Omental fat pad (tissue), 4 donors: Measurements from ENCODE around the gene TAF11L9. TPM values are rescaled to one million over a fixed set of nuclear protein-coding genes. Genes with fewer than 3 reads are reported as not detected.
"Not testable (repeated sequence)": the region's sequence is repeated elsewhere in the genome, so short reads cannot be mapped to it uniquely, and the experiment has no call there.

ENCODE experiments used
- ATAC-seq: fragments of 150-250 bp; one replicate; pipeline ENCODE4 v1.9.1; 2016; ENCODE audit warnings: mild to moderate bottlenecking, moderate library complexity; ENCODE audit not compliant: low FRiP score
- DNase-seq: peaks from one replicate; pipeline ENCODE4 v3.0.0-alpha.2; 2019; ENCODE audit warnings: low spot score
- small RNA-seq: library from RNA; depleted of rRNA; stranded (forward); fragments of <200 nt; gene quantifications from one replicate; pipeline ENCODE3, GENCODE V24; 2016
- total RNA-seq, 4 donors: library from RNA; depleted of rRNA; stranded (reverse); fragments of >200 nt; gene quantifications; one replicate each; pipeline ENCODE4 v1.1.0, GENCODE V29; 2016
- TF ChIP-seq, protein P1 (sequence below), 3 donors: fragments of 450-650 bp; IDR thresholded peaks; one replicate each; pipeline ENCODE4 v1.5.1; 2016 to 2017; ENCODE audit warnings: antibody characterized with exemption in 3 of 3, mild to moderate bottlenecking in 3 of 3, moderate library complexity in 2 of 3

The TAF11L9 gene
- total RNA-seq, 4 donors from 2014 or later = not detected

DNA sequence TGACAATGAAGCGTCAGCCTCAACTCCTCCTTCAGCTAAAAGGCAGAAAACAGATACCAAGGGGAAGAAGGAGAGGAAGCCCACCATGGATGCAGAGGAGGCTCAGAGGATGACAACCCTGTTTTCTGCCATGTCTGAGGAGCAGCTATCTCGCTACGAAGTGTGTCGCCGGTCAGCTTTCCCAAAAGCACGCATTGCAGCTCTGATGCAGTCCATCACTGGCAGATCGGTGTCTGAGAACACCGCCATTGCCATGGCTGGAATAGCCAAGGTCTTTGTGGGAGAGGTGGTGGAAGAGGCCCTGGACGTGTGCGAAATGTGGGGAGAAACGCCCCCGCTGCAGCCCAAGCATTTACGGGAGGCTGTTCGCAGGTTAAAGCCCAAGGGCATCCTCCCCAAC, 10.8 kb upstream of the TAF11L9 start:
- DNase-seq (no peak), ATAC-seq (no peak)
- TF ChIP-seq, protein P1, sequence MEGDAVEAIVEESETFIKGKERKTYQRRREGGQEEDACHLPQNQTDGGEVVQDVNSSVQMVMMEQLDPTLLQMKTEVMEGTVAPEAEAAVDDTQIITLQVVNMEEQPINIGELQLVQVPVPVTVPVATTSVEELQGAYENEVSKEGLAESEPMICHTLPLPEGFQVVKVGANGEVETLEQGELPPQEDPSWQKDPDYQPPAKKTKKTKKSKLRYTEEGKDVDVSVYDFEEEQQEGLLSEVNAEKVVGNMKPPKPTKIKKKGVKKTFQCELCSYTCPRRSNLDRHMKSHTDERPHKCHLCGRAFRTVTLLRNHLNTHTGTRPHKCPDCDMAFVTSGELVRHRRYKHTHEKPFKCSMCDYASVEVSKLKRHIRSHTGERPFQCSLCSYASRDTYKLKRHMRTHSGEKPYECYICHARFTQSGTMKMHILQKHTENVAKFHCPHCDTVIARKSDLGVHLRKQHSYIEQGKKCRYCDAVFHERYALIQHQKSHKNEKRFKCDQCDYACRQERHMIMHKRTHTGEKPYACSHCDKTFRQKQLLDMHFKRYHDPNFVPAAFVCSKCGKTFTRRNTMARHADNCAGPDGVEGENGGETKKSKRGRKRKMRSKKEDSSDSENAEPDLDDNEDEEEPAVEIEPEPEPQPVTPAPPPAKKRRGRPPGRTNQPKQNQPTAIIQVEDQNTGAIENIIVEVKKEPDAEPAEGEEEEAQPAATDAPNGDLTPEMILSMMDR (IDR thresholded peaks at IDR 0.05) = no peak

DNA sequence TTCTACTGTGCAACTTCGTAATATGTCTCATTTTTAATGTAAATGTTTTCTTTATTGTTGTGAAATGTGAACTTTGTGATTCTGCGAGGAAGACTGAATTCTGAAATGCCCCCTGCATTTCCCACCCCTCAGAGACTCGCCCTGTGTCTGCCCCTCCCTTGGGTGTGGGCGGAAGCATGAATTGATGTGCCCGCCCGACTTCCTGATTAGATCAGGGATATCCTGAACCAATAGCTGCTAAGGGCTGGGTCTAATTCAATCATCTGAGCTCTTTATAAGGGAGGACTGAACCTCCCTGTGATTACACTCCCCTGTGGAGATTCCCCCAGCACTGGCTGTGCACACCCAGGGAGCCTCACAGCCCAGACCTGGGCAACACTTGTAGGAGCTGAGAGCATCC, 9.7 kb upstream of the TAF11L9 start, which contains the start of gene TAF11L11:
TAF11L11 (plus strand) TSS at position 304 of the 400 bp plus-strand sequence.
- DNase-seq = not testable (repeated sequence)

DNA sequence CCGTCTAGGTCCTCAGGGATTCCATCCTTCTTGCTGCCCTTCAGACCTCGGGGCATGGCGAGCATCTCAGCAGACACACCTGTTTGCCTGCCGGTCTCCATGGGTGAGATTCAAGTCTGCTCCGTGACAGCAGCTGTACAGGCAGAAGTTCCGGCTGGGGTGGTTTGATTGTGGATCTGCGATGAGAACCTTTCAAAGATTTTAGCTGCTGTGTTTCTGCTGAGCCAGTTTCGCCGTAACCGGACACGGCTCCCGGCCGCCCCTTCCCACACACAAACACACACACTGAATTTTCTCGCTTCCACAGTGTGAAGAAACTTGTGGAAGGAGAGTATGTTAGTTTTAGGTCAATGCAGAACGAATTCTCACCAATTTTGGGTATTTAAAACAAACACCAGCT, 3.5 kb upstream of the TAF11L9 start, which contains the start of gene TAF11L10:
TAF11L10 (minus strand) TSS at position 101 of the 400 bp plus-strand sequence.
- not testable (repeated sequence) for ATAC-seq

More for the DNA sequence above, 9.7 kb upstream of the TAF11L9 start, which contains the start of gene TAF11L11:
- ATAC-seq = not testable (repeated sequence)

DNA sequence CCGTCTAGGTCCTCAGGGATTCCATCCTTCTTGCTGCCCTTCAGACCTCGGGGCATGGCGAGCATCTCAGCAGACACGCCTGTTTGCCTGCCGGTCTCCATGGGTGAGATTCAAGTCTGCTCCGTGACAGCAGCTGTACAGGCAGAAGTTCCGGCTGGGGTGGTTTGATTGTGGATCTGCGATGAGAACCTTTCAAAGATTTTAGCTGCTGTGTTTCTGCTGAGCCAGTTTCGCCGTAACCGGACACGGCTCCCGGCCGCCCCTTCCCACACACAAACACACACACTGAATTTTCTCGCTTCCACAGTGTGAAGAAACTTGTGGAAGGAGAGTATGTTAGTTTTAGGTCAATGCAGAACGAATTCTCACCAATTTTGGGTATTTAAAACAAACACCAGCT, 3.3 kb downstream of the TAF11L9 start, which contains the start of gene TAF11L8:
TAF11L8 (minus strand) TSS at position 101 of the 400 bp plus-strand sequence.
- not testable (repeated sequence) for ATAC-seq

More for the DNA sequence above, 3.5 kb upstream of the TAF11L9 start, which contains the start of gene TAF11L10:
- not testable (repeated sequence) for DNase-seq

DNA sequence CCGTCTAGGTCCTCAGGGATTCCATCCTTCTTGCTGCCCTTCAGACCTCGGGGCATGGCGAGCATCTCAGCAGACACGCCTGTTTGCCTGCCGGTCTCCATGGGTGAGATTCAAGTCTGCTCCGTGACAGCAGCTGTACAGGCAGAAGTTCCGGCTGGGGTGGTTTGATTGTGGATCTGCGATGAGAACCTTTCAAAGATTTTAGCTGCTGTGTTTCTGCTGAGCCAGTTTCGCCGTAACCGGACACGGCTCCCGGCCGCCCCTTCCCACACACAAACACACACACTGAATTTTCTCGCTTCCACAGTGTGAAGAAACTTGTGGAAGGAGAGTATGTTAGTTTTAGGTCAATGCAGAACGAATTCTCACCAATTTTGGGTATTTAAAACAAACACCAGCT, 8.5 kb downstream of the TAF11L9 start, which contains the start of gene TAF11L7:
TAF11L7 (minus strand) TSS at position 101 of the 400 bp plus-strand sequence.
- not testable (repeated sequence) for ATAC-seq, DNase-seq

More for the DNA sequence above, 3.3 kb downstream of the TAF11L9 start, which contains the start of gene TAF11L8:
- DNase-seq = not testable (repeated sequence)

Small RNA genes lying within 50 kb of the gene (small RNA-seq; reads per million reads assigned to genes)
- gene AC233724.3 (not detected), gene AC233724.4 (not detected), gene AC233724.6 (not detected), gene AC233724.7 (not detected)

Other genes starting within 250 kb of the TAF11L9 start
- gene TAF11L2, start 96.2 kb downstream of the TAF11L9 start, total RNA-seq = not detected
- gene TAF11L3, start 76.0 kb downstream of the TAF11L9 start, total RNA-seq = not detected
- not detected for gene TAF11L4, start 72.6 kb downstream of the TAF11L9 start, total RNA-seq
- not detected for gene TAF11L5, start 69.2 kb downstream of the TAF11L9 start, total RNA-seq
- not detected for gene TAF11L6, start 65.7 kb downstream of the TAF11L9 start, total RNA-seq
- not detected for gene TAF11L7, start 8.6 kb downstream of the TAF11L9 start, total RNA-seq
- gene TAF11L8, start 3.4 kb downstream of the TAF11L9 start, total RNA-seq = not detected
- gene TAF11L10, start 3.4 kb upstream of the TAF11L9 start, total RNA-seq = not detected
- gene TAF11L11, start 9.8 kb upstream of the TAF11L9 start, total RNA-seq = not detected
- gene TAF11L12, start 16.0 kb upstream of the TAF11L9 start, total RNA-seq = not detected
- gene TAF11L13, start 37.7 kb upstream of the TAF11L9 start, total RNA-seq = not detected
- gene TAF11L14, start 40.1 kb upstream of the TAF11L9 start, total RNA-seq = not detected